NT2/D1 (cell line): ENCODE measurements around the gene CATSPERE.

Source experiments
- YY1 ChIP-seq: IDR thresholded peaks from 2 replicates; pipeline ENCODE4 v1.6.1; 2011; ENCODE audit not compliant: insufficient read length, insufficient read depth
- ZNF274 ChIP-seq: IDR thresholded peaks from 2 replicates; pipeline ENCODE4 v1.6.1; 2011; ENCODE audit warnings: mild to moderate bottlenecking, low read depth, low read length

DNA sequence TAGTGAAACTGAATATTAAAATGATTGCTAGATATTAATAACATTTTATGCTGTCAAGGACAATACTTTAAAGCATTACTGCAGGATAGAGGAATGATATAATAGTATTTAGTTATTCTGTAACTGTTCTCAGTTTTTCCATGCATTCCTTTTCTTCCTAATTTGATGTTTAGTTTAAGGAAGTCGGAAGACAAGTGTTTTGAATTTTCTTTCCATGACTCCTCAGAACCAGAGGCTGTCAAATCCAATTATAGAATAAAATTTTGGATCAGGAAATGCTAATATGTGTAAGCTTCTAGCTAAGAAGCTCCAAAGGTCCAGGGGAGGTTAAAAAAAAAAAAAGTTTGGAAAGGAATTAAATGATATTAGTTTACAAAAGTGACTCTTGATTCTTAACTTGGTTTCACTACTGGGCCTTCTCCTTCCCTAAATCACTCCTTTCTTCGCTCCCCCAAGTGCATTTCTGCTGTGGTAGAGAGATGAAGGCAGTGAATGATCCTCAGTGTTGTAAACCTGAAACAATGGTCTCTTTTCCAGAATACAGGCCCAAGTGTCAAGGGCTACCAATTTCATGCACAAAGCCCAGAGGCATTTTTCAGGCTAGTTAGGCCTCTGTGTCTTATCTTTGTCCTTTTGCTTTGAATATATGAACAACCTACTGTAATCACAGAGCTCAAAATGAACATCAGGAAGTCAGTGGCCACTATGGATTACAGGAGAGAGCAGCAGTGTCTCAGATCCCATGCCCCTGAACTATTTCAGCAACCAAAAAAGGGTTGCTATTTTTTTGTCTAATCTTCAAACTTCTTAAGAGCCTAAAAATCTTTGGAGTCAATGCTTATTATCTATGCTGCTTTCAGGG lies 15.5 kb upstream of the CATSPERE start:
- no peak for TF ChIP-seq YY1
- no peak for TF ChIP-seq ZNF274
